Left hindlimb (tissue), 1 donor: ENCODE results near the gene CHID1.

Source experiments
- DNase-seq: peaks from one replicate; pipeline ENCODE4 v3.0.0-alpha.2; 2018

Gene CHID1

DNA sequence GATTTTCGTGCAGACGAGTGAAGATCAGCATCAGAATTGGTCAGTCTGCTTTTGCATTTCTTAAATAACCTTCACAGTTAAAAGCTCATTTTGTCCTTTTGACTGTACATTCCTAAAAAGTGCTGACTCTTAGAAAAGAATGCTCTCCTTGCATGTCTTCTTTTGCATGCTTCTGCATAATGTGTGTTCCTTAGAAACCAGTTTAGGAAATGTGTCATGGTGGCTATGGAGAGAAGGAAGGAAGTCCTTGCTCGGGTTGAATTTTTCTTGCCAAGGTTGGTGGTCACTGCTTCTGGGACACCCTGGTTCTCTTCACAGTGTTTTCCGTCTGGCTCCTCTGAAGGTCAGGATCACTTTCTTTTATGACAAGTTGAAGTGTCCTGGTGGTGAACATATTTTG lies 21.8 kb upstream of the CHID1 start:
- no peak for DNase-seq

DNA sequence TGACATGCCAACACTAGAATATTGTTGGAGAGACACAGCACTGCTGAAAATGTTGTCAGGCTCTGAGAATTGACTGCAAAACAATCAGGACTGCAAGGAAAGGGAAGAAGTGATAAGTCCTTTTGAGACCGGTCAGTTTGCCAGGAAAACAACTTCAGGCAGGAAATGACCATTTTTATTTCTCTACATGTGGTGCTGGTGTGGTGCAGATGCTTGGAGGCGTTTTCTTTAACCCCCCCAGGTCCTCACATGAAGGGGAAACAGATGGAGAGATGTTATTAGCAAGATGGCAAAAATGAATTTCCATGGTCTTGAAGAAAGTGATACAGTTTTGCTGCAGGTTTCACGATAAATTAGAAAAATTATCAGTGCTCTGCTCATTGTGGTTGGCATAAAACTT lies 20.8 kb upstream of the CHID1 start:
- no peak for DNase-seq

DNA sequence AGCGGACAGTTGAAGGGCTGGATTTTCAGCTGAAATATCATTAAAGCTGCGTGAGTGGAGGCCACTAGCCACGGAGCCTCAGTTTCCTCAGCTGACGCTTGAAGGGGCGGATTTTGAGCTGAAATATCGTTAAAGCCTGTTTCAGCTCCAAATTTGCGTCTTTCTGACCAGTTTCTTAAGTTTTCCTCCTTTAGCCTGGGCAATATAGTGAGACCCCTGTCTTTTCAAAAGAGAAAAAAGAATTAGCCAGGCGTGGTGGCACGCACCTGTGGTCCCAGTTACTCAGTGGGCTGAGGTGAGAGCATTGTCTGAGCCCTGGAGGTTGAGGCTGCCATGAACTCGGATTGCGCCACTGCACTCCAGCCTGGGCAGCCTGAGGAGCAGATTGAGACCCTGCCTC lies 18.8 kb upstream of the CHID1 start:
- no peak for DNase-seq

DNA sequence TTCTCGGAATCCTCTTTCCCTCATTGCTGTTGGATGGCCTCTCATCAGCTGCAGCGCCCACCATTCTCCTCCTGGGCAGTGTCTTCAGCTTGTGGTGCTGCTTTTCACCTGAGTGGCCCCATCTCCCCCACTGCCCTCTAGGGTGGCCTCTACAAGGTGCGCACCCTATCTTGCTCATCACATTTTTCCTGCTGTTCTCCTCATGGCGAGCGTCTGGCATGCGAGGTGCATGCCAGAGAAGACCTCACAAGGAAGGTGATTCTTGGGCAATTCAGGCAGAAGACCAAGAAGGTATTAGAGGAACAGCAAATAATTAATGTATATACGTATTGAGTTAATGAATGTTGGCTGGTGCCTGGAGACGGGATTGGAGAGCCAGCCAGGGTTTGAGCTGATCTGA lies 18.2 kb upstream of the CHID1 start:
- no peak for DNase-seq

DNA sequence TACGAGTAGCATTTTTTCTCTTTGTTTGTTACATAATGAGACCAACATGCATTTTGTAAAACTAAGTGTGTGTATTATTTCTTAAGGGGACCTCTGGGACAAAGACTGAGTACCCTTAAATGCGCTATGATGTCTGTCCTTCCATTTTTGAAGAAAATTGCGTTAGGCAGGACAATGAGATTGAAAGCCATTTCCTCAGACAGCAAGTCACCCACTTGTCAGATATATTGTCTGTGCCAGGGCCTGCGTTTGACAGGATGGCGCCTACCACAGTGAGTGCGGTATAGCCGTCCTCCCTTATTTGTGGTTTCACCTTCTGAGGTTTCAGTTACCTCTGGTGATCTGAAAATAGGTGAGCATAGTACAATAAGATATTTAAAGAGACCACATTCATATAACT lies 17.3 kb upstream of the CHID1 start:
- no peak for DNase-seq

DNA sequence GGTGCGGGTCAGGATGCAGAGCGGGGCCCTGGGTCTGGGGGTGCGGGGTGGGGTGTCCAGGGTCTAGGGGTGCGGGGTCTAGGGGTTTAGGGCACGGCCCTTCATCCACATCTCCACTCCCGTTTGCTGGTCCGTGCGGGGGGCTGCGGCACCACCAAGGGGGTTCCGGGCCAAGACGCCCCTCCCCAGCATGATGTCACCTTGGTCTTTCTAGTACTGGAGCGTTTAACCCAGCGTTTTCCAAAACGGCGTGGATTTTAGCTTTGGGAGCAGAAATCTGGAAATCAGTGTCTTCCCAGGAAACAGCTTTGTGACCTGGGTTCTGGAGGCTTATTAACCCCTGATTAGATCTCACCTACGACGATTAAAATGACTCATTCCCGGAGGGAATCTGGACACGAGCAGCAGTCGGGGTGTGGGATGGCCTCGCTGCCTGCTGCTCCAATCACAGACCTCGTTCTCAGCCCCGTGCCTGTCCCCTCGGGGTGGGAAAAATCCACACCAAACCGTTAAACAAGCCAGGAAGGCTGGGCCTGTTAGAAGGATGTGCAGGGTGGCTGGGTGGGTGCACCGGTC lies 15.8 kb upstream of the CHID1 start:
- peak; percentile 61 for DNase-seq

DNA sequence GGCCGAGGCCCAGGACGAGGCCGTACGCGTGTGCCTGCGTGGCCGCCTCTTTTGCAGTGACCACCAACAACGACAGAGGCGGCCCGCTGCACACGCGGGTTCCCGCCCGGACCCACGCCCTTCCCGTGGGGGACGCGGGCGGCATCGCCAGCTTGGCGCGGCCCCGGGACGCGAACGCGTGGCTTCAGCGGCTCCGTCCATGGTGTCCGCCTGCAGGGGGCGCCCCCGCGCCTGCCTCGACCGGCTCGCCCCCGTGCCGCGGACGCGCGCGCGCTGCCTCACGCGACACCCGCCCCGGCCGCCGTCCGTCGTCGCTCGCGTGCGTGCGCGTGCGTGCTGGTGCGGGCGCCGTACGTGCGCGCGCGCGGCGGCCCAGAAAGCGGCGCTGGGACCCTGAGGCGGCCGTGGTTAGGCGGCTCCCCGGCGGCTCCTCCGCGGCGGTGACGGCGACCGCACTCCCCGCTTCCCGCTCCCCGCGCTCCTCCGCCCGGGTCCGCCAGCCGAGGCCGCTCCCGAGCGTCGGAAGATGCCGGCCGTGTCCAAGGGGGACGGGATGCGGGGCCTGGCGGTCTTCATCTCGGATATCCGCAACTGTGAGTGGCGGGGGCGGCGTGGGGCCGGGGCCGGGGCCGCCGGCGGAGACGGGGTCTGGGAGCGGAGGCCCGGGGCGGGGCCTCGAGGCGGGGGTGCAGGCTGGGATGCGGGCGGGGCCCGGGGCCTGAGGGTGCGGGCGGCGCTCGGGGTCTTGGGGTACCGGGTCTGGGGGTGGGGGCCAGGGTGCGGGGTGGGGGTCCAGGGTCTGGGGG lies 15.1 kb upstream of the CHID1 start, which contains the start of gene AP2A2:
AP2A2 (plus strand) TSS at position 375 of the 806 bp plus-strand sequence; CDS start at position 527, 152 bp downstream.
- peak; percentile 91 for DNase-seq

DNA sequence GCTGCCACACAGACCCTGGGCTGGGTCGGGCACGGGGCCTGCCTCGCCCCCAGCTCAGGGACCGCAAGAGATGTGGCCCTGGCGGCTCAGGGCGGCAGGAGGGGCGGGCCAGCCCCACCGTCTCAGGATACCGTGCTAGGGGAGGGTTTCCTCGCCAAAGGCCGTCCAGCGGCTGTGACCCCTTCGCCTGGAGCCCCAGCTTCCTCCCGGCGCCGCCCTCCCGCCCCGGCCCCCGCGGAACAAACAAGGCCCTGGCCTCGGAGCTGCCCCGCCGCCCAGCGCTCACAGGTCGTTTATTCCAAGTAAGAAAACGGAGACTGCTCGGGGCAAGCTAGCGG lies 14.5 kb upstream of the CHID1 start:
- DNase-seq, result no peak

DNA sequence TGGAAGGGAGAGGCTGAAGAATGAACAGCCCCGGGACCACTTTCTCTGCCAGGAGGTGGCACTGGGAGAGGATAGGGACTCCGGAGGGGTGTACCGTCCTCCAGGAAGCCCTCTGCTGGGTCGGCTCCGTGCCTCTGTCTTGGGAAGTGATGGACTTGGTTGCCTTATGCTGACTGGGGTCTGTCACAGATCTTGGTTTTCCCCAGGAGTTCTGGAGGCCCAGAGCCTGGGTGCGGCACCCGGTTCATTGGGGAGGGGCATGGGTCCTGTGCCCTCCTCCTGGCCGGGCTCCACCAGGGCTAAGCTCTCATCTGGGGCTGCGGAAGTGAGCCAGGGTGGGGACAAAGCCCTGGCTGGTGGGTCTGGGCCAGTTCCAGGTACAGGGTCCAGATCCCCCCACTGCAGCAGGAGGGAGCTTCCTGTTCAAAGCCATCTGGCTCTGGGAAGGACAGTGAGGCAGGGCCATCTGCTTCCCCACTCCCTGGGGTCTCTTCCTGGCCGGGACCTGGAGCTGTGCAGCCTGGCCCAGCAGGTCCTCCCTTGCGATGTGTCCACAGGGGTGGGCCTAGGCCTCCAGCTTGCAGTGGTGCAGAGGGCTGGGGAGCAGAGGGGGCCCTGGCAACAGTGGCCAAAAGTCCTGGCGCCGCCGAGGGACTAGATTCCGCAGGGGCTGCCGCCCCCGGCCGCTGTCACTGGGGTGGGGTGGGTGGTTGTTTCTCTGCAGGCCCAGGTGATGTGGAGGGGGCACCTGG lies 14.0 kb upstream of the CHID1 start:
- peak; percentile 41 for DNase-seq

DNA sequence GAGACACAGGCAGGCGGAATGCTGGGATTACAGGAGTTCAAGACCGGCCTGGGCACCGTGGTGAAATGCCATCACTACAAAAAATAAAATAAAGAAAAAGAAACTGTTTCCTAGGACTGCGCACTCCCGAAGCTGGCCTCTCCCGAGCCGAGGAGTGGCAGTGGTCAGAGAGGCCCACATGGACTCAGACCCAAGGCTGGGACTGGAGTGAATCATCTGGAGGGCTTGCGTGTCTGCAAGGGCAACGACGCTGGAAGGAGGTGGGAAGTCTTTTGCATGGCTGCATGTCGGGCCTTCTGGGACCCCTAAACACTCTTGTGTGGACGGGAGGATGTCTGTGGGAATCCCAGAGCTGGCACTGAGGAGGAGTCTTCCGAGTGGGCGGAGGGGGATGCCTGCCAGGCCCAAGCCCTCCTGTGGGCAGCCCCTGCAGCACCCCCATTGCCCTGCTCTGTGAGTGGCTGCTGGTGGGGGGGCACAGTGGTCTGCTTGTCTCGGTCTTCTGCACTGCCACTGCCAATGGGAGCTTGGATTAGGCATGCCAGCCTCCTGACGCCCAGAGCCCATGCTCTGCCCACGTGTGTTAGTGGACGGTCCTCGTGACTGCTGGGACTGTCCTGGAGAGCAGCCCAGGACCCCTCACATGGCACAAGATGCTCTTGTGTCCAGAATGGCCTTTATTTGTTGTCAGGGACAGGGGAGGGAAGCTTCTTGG lies 13.2 kb upstream of the CHID1 start:
- DNase-seq, result peak; percentile 38

DNA sequence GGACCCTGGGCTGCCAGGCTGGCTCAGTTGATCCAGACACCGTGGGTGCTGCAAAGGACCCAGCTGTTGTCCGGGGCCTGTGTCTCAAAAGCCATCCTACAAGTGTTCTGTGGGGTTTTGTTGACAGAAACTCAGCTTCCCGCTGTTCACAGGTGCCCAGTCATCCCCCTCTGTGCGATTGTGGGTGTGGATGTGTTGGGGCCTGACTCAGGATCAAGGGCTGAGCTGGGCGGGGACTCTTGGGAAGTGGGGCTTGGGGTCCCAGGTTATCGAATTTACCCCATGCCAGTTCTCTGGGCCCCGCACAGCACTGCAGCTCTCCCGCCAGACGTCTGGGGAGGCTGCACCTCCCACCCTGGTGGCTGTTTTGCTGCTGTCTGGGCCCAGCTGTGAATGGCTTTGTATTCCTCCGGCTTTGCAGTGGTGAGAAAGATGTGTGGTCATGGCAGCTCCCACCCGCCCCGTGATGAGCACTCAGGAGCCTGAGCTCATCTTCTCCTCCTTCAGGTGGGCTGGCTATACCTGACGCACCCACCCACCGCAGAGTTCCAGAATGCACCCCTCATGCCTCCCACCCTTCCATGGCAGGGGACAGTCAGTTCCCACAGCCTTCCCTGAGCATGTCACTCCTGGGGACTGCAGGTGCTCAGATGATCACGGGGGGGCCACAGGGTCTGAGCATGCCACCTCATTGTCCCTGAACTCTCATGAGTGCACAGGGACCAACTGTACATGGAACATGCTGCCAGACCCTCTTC lies 11.5 kb upstream of the CHID1 start:
- DNase-seq, result no peak

DNA sequence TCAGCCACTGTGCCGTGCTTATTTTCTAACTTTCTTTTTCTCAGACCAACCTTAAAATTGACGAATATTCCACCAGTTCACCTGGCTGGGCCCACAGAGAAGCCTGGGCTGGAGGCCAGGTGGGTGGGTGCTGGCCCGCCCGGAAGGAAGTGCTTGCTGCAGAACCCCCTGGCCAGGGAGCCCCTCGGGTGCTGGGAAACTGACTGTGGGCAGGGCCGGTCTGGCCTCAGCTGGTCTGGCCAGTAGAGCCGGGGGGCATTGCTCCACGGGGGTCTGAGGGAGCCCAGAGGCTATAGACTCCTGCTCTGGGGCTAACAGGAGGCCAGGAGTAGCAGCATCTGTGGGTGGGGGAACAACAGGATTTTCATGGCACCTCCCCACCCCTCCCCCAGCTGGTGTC lies 6.8 kb upstream of the CHID1 start:
- DNase-seq, result no peak

DNA sequence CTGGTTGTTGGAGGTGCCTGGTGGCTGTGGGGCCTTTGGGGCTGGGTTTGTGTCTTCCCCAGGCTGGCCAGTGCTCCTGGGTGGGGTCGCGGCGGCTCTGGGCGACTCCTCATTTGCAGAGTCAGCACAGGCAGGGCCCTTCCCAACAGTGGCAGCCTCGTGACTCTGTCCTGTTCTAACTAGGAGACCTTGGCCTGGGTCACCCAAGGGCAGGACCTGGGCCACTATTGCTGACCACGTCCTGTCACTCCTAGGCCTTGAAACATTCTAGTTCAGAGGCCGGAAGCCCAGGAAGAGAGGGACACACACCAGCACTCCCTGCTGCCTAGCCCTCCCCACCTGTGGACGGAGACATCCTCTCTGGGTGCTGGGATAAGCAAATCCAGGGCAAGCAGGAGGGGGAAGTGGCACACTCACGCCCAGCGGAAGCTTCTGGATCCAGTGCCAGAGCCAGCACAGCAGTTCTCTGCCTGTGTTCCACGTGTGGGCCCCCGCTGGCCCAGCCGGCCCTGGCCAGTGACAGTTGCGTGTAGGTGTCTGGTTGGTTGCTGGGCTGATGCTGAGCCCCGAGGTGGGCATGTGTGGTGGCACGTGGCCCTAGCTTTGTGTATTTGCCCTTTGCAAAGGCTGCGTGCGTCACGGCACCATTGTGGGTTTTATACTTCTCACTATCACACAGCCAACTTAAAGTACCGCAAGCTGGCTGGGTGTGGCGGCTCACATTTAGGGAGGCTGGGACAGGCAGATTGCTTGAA lies 4.3 kb upstream of the CHID1 start:
- no peak for DNase-seq

DNA sequence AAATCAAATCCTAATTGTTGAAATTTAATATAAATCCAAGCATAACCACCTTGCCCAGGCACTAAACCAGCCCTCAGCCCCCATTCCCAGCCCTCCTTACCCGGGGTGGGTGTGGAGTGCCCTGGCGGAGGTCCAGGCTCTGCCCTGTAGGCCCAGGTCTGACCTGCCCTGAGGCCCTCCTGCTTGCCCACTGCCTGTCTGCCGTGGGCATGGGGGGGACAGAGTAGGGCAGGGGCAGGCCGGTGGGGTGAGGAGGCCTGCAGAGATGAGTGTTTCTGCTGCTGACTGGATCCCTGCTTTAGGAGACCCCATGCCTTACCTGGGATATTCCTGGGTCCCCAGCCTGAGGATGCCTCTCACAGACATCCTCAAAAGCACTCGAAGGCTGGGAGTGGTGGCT lies 3.6 kb upstream of the CHID1 start:
- DNase-seq, result no peak

DNA sequence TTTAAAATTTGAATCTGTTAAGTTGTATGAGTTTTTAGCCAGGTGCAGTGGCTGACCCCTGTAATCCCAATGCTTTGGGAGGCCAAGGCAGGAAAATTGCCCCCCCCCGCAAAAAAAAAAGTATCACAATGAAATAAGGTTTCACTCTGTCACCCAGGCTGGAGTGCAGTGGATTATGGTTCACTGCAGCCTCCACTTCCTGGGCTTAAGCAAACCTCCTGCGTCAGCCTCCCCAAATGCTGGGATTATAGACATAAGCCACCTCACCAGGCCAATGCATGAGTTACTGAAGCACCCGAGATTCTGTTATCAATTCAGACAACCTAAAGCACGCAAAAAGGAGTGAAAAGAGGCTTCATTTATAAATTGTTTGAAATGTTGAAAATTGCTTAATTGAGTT lies 2.4 kb upstream of the CHID1 start:
- DNase-seq, result no peak

DNA sequence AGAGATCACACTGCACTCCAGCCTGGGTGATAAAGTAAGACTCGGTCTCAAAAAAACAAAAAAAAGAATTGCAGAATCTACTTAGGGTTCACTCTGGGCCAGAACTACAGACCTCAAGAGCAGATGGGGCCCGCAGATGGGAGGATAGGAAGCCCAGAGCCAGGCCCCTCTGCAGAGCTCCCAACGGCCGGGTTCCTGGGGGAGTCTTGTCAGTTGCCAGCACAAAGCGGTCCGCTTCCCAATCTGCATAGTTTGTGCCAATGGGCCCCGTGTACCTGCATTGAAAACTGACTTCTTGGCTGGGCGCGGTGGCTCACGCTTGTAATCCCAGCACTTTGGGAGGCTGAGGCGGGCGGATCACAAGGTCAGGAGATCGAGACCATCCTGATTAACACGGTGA lies 1.7 kb upstream of the CHID1 start:
- no peak for DNase-seq

DNA sequence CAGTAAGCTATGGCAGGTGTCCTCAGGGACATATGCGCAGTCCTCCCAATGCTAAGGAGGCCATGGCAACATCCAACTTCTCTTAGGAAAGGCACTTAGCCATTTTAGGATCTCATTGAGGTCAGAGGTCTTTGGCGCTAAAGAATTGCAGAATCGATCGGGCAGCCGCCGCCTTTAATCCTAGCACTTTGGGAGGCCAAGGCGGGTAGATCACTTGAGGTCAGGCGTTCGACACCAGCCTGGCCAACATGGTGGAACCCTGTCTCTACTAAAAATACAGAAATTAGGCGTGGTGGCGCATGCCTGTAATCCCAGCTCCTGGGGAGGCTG lies 1.2 kb upstream of the CHID1 start:
- DNase-seq, result no peak

DNA sequence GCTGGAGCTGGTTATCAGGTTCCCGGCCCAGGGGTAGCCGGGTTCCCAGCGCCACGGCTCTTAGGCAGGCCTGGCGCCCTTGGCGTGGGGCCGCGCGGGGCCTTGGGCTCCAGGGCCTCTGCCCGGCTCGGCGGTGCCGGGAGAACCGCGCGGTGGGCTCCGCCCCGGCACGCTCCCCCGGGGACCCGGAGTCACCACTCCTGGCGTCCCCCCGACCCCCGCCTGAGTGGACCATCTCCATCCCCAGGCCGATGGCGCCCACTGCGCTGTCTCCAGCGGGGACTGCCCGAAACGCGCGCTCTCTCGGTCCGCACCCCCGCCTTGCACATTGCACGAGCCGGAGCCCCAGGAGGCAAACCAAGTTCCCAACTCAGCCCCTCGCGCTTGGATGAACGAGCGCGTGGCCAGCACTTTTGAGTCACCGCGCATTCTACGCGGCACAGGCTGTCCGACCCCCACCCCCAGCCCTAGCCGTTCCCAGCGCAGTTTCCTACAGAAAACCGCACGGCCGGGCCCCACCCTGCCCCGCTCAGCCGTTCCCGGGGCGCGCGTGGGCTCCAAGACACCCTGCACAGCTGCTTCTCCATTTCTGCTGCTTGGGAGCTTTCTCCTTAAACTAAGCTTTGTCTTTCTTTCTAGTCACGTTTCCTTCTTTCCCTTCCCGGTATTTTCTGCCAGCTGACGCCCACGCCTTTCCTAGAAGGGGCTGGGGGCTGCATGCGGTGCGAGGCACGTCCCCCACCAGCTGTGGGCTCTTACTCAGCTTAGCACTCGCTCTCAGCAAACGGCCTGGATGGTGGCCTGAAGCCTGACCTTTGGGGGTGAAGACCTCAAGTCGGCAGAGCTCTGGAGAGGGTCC lies 650 bp upstream of the CHID1 start:
- no peak for DNase-seq

DNA sequence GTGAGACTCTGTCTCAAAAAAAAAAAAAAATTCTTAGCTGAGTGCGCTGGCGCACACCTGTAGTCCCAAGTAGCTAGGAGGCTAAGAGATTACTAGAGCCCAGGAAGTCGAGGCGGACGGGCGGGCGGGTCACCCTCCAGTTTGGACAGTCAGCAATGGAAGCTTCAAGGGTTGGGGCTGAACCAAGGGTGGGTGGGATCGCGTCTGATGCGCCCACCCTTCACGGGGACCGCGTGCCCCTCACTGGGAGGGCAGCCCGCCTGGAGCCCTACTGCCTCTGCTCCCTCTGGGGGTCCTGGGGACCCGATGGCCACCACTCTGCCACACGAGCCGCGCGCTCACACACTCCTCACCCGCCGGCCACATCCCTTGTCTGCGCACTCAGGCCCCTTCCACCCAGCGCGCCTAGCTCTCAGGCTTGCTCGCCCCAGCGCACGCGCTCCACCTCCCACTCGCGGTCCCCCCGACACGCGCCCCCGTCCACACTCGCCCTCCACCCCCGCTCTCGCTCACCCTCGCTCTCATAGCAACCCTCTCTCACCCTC lies 494 bp downstream of the CHID1 start:
- DNase-seq, result no peak

DNA sequence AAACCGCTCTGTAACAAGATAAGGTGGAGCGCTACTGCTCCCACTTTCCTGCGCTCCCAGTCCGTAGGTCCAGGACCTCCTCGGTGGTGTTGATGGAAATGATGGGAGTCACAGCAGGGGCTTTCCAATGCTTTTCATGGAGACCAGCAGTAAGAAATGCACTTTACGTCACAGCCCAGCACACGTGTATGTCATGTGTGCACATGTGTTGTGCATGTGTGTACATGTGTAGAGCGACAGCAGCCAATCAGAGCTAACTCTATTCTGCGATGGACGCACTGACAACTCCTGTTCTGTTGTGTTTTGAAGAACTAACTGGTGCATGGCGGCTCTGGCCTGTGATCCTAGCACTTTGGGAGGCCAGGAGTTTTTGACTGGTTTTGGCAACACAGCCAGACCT lies 1.2 kb downstream of the CHID1 start:
- DNase-seq, result no peak

DNA sequence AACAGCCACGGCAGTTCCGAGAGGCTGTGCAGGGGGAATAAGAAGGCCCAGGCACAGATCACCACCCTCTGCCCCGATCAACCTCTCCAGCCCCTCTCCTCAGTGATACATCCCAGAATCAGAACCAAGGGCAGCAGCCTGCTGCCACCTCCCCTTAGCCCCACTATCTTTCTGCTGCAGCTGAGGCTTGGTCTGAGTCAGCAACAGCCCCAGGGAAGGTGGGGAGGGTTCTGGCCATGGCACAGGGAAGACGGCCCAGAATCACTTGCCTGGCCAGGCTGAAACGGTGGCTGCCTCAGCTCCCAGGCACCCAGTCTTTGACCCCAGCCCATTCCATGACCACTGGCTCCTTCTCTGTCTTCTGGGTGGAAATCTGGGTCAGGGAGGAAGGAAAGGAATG lies 2.3 kb downstream of the CHID1 start:
- DNase-seq, result no peak
